ENCODE results near the gene SCUBE1.

DNA sequence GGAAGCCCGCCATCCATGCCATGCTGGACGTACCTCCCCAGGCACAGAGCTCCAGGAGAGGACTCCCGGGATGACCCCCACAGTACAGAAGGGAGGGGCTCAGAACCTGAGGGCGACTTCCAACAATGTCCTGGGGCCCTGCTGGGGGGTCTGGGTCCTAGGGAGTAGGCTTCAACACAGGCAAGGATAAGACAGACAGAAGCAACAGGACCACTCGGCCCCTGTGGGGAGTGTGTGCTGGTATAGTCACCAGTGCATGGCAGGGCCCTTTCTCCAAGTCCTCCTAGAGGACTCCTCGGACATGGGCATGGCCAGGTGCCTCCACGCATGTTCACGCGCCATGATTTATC lies 173.1 kb downstream of the SCUBE1 start:
- TF ChIP-seq, protein P1, sequence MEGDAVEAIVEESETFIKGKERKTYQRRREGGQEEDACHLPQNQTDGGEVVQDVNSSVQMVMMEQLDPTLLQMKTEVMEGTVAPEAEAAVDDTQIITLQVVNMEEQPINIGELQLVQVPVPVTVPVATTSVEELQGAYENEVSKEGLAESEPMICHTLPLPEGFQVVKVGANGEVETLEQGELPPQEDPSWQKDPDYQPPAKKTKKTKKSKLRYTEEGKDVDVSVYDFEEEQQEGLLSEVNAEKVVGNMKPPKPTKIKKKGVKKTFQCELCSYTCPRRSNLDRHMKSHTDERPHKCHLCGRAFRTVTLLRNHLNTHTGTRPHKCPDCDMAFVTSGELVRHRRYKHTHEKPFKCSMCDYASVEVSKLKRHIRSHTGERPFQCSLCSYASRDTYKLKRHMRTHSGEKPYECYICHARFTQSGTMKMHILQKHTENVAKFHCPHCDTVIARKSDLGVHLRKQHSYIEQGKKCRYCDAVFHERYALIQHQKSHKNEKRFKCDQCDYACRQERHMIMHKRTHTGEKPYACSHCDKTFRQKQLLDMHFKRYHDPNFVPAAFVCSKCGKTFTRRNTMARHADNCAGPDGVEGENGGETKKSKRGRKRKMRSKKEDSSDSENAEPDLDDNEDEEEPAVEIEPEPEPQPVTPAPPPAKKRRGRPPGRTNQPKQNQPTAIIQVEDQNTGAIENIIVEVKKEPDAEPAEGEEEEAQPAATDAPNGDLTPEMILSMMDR (IDR thresholded peaks at IDR 0.05), result no peak
- TF ChIP-seq POLR2A (IDR thresholded peaks at IDR 0.05), result no peak
